HG02759 (cell line): ENCODE data around the gene C14orf119.

Experiments used
- ATAC-seq: cut with Tn5 transposase; IDR thresholded peaks from one replicate; pipeline ENCODE4 v1.9.1; 2021; ENCODE audit warnings: mild to moderate bottlenecking, moderate library complexity; ENCODE audit not compliant: unreplicated experiment

C14orf119 gene

DNA sequence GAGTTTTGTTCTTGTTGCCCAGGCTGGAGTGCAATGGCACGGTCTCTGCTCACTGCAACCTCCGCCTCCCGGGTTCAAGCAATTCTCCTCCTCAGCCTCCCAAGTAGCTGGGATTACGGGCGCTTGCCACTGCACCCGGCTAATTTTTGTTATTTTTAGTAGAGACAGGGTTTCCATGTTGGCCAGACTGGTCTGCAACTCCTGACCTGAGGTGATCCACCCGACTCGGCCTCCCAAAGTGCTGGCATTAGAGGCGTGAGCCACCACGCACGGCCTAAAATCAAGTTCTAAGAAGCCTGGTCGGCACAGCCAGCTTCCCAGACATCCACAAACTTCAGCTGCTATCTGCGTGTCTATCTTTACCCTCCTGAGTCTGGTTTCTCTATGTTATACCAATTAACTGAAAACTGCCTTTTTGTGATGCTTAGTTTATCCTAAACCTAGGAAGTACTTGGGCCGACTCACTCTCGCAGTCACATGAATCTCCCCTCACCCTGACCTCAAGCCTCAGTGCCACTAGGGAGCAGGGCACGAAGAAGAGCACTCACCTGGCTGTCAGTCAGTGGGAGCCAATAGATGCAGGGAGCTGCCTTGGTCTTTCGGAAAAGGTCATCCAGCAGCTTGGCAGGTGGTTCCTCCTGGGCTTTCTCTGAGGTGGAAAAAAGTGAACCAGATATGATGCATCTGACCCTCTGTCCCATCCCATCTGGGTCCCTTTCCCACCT lies 34.6 kb upstream of the C14orf119 start:
- ATAC-seq: no peak

DNA sequence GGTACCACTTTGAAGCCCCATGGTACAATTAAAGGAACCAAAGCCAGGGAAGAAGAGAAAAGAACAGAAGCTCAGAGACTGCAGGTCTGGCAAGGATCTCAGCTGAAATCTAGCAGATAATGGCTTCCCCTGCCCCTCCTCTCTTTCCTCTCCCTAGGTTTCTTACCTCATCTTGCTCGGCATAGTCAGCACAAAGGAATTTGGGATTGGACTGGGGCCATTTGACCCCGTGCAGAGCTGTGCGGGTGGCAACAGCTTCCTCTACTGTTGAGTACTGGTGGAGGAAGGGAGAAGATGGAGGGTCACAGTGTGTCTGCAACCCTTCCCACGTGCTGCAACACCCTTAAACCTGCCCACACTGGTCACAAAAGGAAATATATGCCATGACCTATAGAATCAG lies 33.3 kb upstream of the C14orf119 start:
- ATAC-seq: no peak

DNA sequence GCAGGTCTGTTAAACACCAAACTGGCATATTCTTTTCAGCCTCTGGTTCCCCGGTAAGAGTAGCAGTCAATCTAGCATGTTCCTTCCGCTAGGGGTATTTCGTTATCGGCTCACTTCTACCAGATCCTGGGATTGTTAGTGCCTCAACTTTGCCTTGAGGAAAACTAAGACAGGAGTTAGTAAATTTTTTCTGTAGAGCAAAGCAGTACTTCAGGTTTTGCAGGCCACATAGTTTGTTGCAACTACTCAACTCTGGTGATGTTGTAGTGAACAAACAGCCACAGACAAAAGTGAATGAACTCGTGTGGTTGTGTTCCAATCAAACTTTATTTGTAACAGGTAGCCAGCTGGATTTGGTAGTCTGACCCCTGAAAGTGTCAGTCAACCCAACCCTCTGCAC lies 31.7 kb upstream of the C14orf119 start:
- no peak for ATAC-seq

DNA sequence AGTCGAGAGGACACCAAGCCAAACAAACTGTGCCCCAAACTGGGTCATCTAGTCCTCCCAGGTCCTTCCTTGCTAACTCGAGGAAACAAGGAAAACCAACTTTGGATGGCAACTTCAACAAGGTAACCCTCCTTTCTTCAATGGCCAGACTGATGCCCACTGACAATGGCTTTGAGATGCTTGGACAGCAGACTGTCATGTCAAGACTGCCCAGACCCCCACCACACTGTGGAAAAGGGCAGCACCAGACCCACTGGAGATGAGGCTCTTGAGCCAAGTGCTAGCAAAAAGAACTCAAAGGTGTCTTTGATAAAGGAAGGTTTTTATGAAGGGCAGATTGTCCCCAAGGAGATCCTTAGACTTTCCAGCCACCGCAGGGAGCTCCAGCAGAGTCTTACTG lies 28.9 kb upstream of the C14orf119 start:
- ATAC-seq: no peak

DNA sequence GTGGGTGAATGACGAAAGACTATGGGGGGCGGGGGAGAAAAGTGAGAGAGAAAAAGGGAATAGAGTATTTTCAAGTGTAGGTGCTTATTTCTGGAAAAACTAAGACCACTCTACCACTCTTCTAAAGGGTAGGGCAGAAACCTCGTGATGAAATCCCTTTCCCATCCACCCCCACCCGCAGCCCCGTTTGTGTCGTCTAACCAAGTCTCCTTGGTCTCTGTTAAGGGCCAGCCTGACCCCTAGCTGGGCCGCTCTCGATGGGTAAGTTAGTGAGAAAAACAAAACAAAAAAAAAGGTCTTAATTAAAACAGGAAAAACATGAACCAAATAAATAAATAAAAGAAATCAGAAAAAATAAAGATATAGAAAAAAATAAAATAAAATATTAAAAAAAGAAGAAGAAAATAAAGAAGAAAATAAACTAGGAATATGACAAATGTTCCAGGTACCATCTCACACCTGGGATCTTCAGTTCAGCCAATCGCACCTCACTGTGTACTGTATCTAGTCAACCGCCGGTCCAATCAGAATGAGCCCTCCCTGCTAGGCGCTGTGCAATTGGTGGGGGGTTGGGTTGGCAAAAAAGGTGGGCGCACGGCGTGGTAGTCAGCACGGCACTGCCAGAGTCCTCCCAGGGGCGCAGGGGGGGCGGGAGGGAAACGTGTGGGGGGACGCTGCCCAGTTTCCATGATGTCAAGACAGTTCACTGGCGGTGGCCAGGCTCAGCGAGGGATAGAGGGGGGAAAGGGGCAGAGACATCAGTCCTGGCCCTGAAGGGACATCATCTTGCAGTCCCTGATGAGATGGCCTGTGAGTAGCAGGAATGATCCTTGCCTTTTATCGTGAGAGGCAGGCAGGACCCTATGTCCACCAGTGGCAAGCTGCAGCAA lies 28.2 kb upstream of the C14orf119 start:
- no peak for ATAC-seq

DNA sequence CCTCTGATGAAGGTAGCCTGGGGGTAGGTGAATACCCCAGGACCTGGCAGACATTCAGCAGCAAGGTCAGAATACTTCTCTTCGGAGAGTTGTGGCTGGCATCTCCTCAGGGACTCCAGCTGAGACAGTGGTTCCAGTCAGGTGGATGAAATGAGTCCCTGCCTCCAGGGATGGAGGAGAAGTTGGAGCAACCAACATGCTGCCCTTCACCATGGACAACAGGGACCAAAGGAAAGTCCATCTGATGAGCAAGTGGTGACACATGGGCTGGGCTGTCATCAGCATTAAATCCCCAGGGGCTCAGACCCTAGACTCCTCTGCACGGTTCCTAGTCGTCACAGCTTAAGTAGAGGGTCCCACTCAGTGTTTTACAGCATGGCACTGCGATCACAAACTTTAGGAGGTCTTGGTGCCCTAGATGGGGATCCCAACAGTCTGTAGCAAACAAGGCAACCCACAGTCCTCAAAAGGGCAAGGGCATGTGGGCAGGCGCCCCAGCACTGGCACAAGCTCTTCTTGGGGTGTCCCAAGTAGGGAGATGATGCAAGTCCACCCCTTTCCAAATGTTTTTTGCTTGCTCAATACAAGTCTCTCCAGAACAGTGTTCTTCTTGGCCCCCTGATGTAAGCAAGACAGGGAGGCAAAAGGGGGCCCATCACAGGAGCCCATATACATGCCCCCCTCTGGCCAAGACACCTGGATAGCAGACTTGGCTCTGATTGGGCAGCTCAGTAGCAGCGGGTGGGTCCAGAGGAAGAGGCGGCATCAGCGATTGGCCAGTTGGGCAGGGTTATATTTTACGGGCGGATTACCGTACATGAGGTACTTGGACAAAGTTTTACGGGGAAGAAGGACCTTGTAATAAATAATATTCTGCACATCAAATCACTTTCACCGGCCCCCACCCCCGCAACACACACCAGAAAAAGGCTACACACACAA lies 27.2 kb upstream of the C14orf119 start:
- ATAC-seq: no peak

DNA sequence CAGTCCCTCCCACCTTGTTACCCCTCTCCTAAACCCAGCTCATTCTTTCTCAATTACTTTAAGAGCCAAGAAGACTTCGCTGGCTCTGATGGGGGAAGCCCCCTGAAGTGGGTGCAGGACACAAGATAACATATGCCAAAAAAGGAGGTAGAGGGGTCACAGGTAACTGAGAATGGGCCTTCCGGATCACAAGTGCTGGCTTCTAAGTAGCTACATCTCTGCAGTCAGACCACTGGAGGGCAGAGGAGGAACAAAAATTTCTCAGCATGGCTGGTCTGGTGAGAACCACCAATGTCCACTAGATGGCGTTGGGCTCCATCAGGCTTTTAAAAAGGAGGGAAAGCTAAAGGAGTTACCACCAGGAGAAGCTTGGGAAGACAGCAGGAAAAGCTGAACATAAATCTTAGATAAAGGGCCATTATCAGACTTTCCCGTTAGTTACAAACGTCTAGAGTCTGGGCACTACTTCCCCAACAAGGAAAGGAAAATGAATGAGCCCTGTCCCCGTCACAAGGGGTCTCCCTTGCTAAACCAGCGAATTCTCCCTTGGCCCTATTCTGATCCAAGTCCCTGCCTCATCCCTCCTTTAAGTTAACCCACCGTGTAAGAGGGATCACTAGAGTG lies 26.4 kb upstream of the C14orf119 start:
- ATAC-seq: peak; percentile 65

DNA sequence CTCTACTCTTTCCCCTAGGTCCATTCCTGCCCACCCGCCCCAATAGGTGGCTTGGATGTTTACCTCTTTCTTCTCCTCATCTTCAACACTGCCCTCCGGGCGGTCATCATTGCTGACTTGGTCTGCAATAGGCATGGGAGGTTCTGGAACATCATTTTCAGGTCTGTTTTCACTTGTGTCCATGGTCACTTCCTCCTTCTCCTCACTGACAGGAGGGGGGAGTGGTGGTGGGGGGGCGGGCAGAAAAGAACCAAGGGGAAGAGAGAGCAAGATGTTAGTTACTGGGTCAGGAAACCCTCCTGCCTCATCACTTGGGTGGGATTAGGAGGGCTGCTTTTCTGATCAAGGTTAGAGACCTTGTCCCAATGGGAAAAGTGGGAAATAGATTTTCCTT lies 25.9 kb upstream of the C14orf119 start:
- ATAC-seq: no peak

DNA sequence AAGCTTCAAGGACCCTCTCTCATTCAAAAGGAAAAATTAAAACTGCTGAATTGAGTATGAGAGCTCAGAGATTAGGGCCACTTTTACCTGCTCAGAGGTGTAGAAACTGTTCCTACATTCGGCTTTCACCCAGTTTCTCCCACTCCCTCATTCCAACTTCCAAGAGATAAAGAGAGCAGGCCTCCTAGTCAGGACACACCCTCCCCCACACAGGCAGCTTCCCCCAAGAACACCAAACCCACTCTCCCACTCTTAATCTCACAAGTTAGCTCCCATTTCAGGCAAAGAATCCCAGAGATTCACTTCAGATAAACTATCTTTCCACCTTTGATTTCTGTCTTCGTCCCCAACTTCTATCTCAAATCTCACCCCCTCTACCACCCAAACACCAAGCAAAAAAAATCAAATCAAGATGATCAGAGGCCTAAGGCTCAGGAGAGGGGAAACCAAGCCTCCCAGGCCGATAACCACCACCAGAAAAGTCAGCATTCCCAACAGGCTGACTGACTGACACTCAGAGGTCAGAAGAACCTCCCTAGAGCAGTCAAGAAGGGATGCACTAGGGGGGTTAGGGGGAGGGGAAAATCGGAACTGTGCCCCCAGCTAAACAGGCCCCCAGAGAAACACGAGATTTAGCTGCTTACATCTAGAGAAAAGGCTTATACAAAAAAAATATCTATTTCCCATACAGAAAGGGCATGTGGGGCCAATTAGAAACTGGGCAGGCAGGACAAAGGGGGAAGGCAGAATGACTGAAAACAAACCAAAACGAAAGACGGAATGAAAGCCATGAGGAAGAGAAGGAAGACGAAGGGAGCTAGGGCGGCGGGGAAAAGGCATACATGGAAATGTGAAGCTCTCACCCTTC lies 24.8 kb upstream of the C14orf119 start:
- ATAC-seq: no peak

DNA sequence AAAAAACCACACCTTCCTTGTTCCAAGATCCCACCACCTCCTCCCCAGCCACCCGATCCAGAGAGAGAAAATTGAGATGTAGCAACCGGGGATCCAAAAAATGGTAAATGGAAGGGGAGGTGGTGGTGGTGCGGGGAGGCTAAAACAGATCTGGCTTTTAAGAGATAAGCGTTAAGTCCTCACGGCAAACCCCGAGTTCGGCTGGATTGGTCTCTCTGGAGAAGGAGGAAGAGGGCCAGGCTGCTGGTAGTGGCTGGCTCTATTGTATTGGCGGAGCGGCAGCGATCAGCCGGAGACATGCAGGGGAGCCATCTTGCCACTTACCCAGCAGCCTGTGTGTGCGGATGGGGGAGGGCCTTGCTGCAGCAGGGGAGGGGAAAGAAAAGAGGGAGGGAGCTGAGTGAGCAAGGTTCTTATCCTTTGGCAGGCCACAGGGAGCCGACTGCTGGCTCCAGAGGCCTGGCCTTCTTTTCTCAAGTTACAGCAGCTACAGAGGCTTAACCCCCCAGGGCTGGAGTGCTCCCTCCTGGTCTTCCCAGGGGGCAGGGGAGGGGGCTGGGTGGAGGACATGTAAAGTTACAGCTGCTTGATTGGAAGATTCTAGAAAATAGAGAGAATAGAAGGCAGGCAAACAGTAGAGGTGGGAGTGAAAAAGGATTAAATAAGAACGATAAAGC lies 23.9 kb upstream of the C14orf119 start:
- peak; percentile 90 for ATAC-seq

DNA sequence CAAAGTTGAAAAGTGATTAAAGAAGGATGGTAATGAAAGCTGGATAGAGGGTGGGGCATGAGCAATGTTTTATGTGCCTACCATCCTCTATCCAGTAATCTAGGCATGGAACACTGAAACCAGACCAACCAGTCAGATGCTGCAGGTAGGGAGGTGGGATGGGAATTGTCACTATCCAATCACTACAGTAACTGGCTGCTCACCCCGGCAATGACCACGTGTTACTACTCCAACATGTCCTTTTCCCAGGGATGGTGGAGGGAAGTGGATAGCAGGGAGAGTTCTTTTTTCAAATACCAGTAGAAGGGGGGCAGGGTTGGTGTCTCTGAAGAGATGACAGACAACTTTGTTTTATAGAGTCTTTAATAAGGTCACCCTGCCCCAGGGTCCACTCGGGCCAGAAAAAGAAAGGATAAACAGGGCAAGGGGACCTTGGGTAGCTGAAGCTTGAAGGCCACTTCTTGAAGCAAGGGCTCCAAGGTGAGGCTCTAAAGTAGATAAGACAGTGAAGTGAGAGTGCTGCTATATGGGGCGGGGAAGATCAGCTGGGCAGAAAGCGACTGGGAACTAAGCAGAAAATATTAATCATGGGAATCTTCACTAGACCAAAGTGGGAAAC lies 23.3 kb upstream of the C14orf119 start:
- no peak for ATAC-seq

DNA sequence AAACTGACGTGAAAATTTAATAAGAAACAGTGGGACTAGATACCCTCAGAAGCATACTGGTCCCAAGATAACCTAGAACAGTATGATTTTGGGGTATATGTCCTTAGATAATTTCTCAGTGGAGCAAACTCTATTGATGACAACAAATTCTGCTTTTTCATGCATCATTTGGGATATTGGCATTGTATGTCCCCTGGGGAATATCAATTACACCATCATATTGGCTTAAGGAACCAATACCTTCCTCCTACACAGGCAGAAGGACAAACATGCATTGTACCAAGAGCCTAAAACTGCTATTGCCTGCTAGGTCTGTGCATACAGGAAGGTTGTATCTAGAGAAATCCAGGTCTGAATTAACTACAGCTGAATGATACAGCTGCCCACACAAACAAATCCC lies 20.4 kb upstream of the C14orf119 start:
- ATAC-seq: no peak

DNA sequence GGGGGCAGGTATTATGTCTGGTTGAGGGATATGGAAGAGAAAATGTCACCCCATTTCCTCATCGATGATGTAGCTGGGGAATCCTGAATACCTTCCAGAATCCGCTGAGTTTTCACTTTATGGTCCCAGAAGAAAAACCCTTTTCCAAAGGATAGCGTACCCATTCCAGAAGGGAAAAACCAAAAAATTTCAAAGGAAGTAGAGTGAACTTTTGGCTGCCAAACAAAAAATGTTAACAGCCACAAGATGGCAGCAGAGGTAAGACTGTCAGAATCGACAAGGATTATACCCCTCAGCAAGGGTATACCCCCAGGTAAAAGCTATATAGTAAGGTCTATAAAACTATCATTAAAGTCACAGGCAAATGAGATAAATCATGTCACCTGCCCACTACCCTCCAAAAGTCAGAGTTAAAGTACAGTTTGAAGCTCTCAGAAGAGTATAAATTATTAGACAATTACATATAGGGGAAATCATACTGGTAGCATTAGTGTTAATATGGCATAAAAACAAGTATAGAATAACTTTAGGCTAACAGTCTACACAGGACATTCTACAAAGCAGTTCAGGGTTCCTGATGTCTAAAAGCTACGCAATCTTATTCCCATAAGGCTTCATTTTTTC lies 18.4 kb upstream of the C14orf119 start:
- ATAC-seq: no peak

DNA sequence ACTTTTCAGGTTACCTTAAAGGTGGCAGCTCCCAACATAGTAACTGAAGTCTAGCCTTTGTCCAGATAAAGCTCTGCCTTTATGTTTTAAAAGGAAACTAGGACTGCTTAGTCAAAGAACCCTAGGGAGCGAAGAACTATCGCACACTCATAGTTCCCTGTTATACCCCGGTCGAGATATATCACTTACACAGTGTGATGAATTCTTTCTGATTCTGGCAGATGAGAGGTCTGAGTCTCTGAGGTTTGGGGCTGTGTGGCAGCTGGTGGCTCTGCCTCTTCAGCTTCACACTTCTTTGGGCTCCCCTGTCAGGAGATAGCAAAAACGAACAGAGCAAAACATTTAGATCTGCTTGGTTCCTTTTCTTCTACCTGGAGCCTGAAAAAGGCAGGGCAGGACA lies 17.3 kb upstream of the C14orf119 start:
- no peak for ATAC-seq

DNA sequence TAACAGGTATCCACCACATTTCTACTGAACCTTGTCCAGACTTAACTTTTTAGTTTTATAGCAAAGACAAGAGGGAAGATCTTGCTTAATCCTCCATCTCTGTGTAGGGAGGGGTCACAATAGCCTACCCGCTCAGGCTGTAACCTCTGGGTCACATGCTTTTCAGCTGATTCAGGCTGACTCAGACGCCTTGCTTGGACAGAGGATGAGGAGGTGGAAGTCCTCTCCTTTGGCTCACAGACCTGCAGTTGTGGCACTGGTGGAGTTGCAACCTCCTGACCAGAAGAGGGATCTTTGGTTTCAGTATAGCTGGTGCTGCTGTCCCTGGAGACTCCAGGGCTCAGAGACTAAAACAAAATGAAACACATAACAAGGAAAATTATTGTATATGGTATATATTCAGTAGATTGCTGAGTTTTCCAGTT lies 16.6 kb upstream of the C14orf119 start:
- no peak for ATAC-seq

DNA sequence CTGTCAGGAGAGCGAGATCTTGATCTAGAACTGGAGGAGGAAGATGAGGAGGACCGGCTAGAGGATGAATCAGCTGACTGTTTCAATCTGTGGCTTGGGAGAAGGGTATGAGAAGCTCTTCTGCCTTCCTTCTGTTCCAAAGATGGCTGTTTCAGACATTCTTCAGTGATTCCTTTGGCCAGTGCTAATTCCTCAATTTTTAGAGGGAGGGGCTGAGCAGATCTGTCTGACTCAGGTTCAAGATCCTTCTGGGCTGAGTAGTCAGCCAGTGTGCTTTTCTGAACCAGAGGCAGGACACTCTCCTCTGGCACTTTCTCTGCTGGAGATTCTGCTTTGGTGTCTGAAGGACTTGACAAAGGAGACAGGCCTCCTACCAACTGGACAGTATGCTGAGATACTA lies 15.6 kb upstream of the C14orf119 start:
- ATAC-seq: no peak

DNA sequence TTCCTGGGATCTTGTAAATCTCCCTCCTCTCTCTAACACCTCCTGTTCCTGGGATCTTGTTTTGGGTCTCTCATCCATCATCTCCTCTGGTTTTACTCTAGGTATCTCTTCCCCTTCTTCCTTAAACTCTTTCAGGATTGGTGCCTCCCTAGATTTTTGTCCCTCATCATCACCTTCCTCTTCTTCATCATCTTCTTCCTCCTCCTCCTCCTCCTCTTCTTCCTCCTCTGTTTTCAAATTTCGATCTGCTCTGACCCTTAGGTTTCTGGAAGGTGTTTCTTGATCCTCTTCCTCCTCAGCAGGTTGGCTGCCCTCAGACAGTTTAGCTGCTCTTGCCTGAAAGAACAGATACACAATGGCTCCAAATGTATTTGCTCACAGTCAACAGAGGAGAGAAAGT lies 14.8 kb upstream of the C14orf119 start:
- no peak for ATAC-seq

DNA sequence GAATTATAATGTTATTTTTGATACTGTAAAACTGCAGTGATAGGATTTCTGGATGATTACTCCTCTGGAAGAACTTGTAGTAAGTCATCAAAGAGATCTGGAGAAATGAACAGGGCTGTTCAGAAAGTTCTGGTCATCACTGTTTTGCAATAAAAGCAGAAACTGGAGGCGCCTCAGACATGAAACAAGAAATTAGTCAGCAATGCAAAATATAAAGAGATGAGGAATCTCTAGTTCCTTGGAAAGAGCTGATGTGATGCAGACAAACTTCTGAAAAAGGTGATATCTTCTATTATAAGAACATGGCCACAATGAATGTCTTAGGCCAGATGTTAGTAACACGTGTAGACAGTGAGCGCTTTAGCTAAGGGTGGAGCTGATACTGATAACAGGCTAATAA lies 9.8 kb upstream of the C14orf119 start:
- ATAC-seq: no peak
